WTC11 (cell line): ENCODE measurements around the gene ROR2. TPM values are rescaled to one million over a fixed set of nuclear protein-coding genes. Genes with fewer than 3 reads are reported as not detected.

ENCODE experiments used
- ATAC-seq: fragments of 200-7000 bp; cut with Tn5 transposase; 2 replicates; pipeline ENCODE4 v1.10.0; 2021; ENCODE audit warnings: mild to moderate bottlenecking, moderate library complexity
- CTCF ChIA-PET: fragments of 300-600 bp; sonication (Branson Sonifier 250); formaldehyde crosslinking; loops from one replicate; lab custom pipeline; 2021; ENCODE audit warnings: antibody characterized with exemption; lab: Charles Lee
- POLR2A ChIA-PET: fragments of 350-600 bp; sonication (Branson Sonifier 250); formaldehyde crosslinking; loops from one replicate; lab custom pipeline; 2021; ENCODE audit warnings: antibody characterized with exemption; lab: Charles Lee
- DNase-seq: peaks from one replicate; pipeline ENCODE4 v3.0.0; 2021; ENCODE audit warnings: low spot score
- H3K27ac Mint-ChIP-seq: 2 replicates; pipeline ENCODE4 v1.8.0; 2021; ENCODE audit warnings: mixed read lengths
- H3K27me3 Mint-ChIP-seq: 2 replicates; pipeline ENCODE4 v1.8.0; 2021; ENCODE audit warnings: low read depth, mild to moderate bottlenecking, moderate library complexity, mixed read lengths
- H3K36me3 Mint-ChIP-seq: 2 replicates; pipeline ENCODE4 v1.8.0; 2021; ENCODE audit warnings: mixed read lengths
- H3K4me1 Mint-ChIP-seq: 2 replicates; pipeline ENCODE4 v1.8.0; 2022; ENCODE audit warnings: mixed read lengths
- H3K4me3 Mint-ChIP-seq: 2 replicates; pipeline ENCODE4 v1.8.0; 2021; ENCODE audit warnings: mild to moderate bottlenecking, moderate library complexity, mixed read lengths
- H3K9me3 Mint-ChIP-seq: 2 replicates; pipeline ENCODE4 v1.8.0; 2021; ENCODE audit warnings: mixed read lengths
- AR ChIP-seq: fragments of 250-450 bp; sonication (Bioruptor Pico); IDR thresholded peaks from 2 replicates; pipeline ENCODE4 v1.9.0; 2021; ENCODE audit warnings: mild to moderate bottlenecking
- ATF3 ChIP-seq: sonication (generic); formaldehyde crosslinking; conservative IDR thresholded peaks from 2 replicates; pipeline ENCODE4 v1.8.1; 2022; ENCODE audit warnings: mild to moderate bottlenecking, missing genetic modification reagents
- FOXJ3 ChIP-seq: sonication (generic); formaldehyde crosslinking; IDR thresholded peaks from 2 replicates; pipeline ENCODE4 v1.9.0; 2021; ENCODE audit warnings: missing genetic modification reagents, mild to moderate bottlenecking, borderline replicate concordance
- FOXK1 ChIP-seq: sonication (generic); formaldehyde crosslinking; IDR thresholded peaks from 2 replicates; pipeline ENCODE4 v1.8.0; 2022; ENCODE audit warnings: mild to moderate bottlenecking, moderate library complexity, missing genetic modification reagents
- GRHL2 ChIP-seq: fragments of 250-450 bp; sonication (Bioruptor Pico); IDR thresholded peaks from 2 replicates; pipeline ENCODE4 v1.8.0; 2022; ENCODE audit warnings: mild to moderate bottlenecking, moderate library complexity; ENCODE audit not compliant: insufficient replicate concordance, severe bottlenecking
- IRF2 ChIP-seq: sonication (generic); formaldehyde crosslinking; IDR thresholded peaks from 2 replicates; pipeline ENCODE4 v1.8.0; 2022; ENCODE audit warnings: low read depth, missing genetic modification reagents, borderline replicate concordance
- MYBL2 ChIP-seq: sonication (generic); formaldehyde crosslinking; IDR thresholded peaks from 2 replicates; pipeline ENCODE4 v1.8.1; 2023; ENCODE audit warnings: mild to moderate bottlenecking, moderate library complexity, missing genetic modification reagents
- NFATC4 ChIP-seq: fragments of 250-450 bp; sonication (Bioruptor Pico); IDR thresholded peaks from 2 replicates; pipeline ENCODE4 v1.9.0; 2021; ENCODE audit warnings: mild to moderate bottlenecking
- NFE2L1 ChIP-seq: sonication (generic); formaldehyde crosslinking; IDR thresholded peaks from 2 replicates; pipeline ENCODE4 v1.8.1; 2023; ENCODE audit warnings: missing genetic modification reagents
- NR1H2 ChIP-seq: sonication (generic); formaldehyde crosslinking; IDR thresholded peaks from 2 replicates; pipeline ENCODE4 v1.9.0; 2021; ENCODE audit warnings: mild to moderate bottlenecking, moderate library complexity, missing genetic modification reagents
- NR2C2 ChIP-seq: sonication (generic); formaldehyde crosslinking; IDR thresholded peaks from 2 replicates; pipeline ENCODE4 v1.8.0; 2022; ENCODE audit warnings: mild to moderate bottlenecking, missing genetic modification reagents
- NR3C1 ChIP-seq: sonication (generic); formaldehyde crosslinking; conservative IDR thresholded peaks from 2 replicates; pipeline ENCODE4 v1.8.1; 2023; ENCODE audit warnings: low read depth, mild to moderate bottlenecking, missing genetic modification reagents
- PRRX2 ChIP-seq: fragments of 250-450 bp; sonication (Bioruptor Pico); IDR thresholded peaks from 2 replicates; pipeline ENCODE4 v1.8.0; 2021; ENCODE audit warnings: mild to moderate bottlenecking
- SMAD3 ChIP-seq: sonication (generic); formaldehyde crosslinking; IDR thresholded peaks from 2 replicates; pipeline ENCODE4 v1.8.0; 2022; ENCODE audit warnings: missing genetic modification reagents, mild to moderate bottlenecking, borderline replicate concordance
- SOX15 ChIP-seq: fragments of 250-450 bp; sonication (Bioruptor Pico); IDR thresholded peaks from 2 replicates; pipeline ENCODE4 v1.9.0; 2021; ENCODE audit warnings: mild to moderate bottlenecking
- ZNF396 ChIP-seq: fragments of 250-450 bp; sonication (Bioruptor Pico); IDR thresholded peaks from 2 replicates; pipeline ENCODE4 v1.8.0; 2021; ENCODE audit warnings: mild to moderate bottlenecking, moderate library complexity, borderline replicate concordance
- ZSCAN18 ChIP-seq: fragments of 250-450 bp; sonication (Bioruptor Pico); IDR thresholded peaks from 2 replicates; pipeline ENCODE4 v2.1.2; 2022; ENCODE audit warnings: mild to moderate bottlenecking, moderate library complexity
- total RNA-seq: library from RNA; stranded (reverse); gene quantifications from 3 replicates; pipeline ENCODE4 v1.2.3, GENCODE V29; 2021
- TF ChIP-seq, protein P1 (sequence below): sonication (generic); formaldehyde crosslinking; IDR thresholded peaks from 2 replicates; pipeline ENCODE4 v1.8.1; 2022; ENCODE audit warnings: missing genetic modification reagents, borderline replicate concordance
- TF ChIP-seq, protein P2 (sequence below): fragments of 250-450 bp; sonication (Bioruptor Pico); conservative IDR thresholded peaks from 2 replicates; pipeline ENCODE4 v1.9.0; 2021; ENCODE audit warnings: mild to moderate bottlenecking
- TF ChIP-seq, protein P3 (sequence below): sonication (generic); formaldehyde crosslinking; IDR thresholded peaks from 2 replicates; pipeline ENCODE4 v1.8.1; 2023; ENCODE audit warnings: mild to moderate bottlenecking, missing genetic modification reagents

Gene ROR2
- total RNA-seq, 1 experiment from 2014 or later = 19.8 TPM

DNA sequence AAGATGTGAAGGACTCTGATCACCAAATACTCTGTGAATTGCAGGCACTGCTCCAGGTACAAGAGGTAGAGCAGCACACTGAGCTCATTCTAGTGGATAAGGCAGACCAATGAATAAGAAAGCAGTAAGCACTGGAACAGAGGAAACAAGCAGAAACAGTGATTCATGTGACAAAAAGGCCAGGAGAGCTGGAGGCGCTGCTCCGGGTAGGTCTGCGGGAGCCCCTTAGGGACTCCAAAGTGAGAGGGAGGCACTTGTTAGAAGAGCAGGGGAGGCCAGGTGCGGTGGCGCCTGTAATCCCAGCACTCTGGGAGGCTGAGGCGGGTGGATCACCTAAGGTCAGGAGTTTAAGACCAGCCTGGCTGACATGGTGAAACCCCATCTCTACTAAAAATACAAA, 294.8 kb downstream of the ROR2 start:
- peaks cover 3% of the 10 kb centered on the region; the same call in 1 of the 2 replicates for H3K27me3 Mint-ChIP-seq
- POLR2A ChIA-PET = no interaction called here
- CTCF ChIA-PET = interaction anchor here (1.2 kb wide), 1 partner anchor 740 kb away, joined by 3 read pairs; no protein-coding TSS in a partner anchor

DNA sequence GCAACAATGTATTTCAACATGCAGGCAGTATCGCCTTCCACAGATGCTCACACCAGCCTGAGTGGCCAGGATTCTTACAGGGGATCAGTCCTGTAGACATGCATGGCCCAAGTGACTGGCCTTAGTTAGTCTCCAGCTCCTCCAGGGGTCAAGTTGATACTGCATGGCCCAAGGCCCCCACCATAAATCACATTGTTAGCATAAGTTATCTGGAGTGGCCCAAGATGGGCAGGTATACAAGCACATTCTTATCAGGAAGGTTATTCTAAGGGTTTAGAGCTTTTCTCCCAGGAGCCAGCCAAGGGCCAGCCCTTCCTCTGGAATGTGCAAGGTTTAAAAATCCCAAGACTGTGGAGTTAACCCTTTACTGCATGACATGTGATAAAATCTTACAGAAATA, 295.5 kb downstream of the ROR2 start:
- CTCF ChIA-PET = interaction anchor here (0.6 to 1.2 kb wide), 2 partner anchors 252 to 739 kb away, joined by 3 read pairs; no protein-coding TSS in a partner anchor
- no peak overlapping the region for H3K27ac Mint-ChIP-seq

More for the DNA sequence above, 294.8 kb downstream of the ROR2 start:
- Mint-ChIP-seq H3K36me3 (no peaks in the 10 kb centered on the region), H3K4me3 (no peak overlapping the region), H3K9me3 (no peaks in the 10 kb centered on the region), H3K4me1 (peaks cover 9% of the 10 kb centered on the region), H3K27ac (no peak overlapping the region)
- TF ChIP-seq NR1H2 = no peak
- TF ChIP-seq, protein P1, sequence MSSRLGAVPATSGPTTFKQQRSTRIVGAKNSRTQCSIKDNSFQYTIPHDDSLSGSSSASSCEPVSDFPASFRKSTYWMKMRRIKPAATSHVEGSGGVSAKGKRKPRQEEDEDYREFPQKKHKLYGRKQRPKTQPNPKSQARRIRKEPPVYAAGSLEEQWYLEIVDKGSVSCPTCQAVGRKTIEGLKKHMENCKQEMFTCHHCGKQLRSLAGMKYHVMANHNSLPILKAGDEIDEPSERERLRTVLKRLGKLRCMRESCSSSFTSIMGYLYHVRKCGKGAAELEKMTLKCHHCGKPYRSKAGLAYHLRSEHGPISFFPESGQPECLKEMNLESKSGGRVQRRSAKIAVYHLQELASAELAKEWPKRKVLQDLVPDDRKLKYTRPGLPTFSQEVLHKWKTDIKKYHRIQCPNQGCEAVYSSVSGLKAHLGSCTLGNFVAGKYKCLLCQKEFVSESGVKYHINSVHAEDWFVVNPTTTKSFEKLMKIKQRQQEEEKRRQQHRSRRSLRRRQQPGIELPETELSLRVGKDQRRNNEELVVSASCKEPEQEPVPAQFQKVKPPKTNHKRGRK (CRISPR knock-in tag) = no peak
- DNase-seq = no peak
- ATAC-seq = no peak

More for the DNA sequence above, 295.5 kb downstream of the ROR2 start:
- peaks cover 3% of the 10 kb centered on the region; the same call in 1 of the 2 replicates for H3K27me3 Mint-ChIP-seq
- TF ChIP-seq ZSCAN18 (CRISPR knock-in tag) (no peak), PRRX2 (CRISPR knock-in tag) (no peak), MYBL2 (CRISPR knock-in tag) (no peak), NFATC4 (CRISPR knock-in tag) (no peak), IRF2 (CRISPR knock-in tag) (no peak), SMAD3 (no peak), GRHL2 (CRISPR knock-in tag) (no peak), FOXJ3 (no peak), ZNF396 (CRISPR knock-in tag) (no peak), NR2C2 (no peak), AR (CRISPR knock-in tag) (no peak), SOX15 (no peak), NR3C1 (no peak), ATF3 (no peak), NFE2L1 (CRISPR knock-in tag) (no peak), FOXK1 (CRISPR knock-in tag) (no peak)
- TF ChIP-seq, protein P2, sequence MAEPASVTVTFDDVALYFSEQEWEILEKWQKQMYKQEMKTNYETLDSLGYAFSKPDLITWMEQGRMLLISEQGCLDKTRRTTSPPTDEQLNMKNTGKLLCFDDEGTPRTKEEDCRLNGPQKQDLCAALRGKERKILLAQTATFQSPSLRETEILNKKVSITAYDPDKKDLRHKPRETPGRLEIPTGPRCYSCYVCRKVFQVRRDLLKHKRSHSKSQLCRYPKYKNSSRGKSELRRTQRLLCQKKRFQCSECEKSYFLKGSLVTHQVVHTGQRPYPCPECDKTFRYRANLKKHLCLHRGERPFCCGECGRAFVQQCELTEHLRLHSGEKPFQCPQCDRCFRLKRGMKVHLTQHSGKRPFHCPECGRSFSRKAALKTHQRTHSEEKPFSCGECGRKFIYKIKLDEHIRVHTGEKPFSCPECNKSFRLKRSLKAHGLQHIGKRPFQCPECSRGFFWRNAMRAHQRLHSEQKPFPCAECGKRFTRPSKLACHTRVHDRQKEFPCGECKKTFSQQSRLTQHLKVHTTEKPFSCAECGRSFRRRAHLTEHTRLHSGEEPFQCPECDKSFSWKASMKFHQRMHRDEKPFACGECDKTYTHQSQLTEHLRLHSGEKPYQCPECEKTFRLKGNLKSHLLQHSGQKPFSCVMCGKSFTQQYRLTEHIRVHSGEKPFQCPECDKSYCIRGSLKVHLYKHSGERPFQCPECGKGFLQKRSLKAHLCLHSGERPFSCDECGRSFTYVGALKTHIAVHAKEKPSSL (CRISPR knock-in tag) = no peak
- TF ChIP-seq, protein P3, sequence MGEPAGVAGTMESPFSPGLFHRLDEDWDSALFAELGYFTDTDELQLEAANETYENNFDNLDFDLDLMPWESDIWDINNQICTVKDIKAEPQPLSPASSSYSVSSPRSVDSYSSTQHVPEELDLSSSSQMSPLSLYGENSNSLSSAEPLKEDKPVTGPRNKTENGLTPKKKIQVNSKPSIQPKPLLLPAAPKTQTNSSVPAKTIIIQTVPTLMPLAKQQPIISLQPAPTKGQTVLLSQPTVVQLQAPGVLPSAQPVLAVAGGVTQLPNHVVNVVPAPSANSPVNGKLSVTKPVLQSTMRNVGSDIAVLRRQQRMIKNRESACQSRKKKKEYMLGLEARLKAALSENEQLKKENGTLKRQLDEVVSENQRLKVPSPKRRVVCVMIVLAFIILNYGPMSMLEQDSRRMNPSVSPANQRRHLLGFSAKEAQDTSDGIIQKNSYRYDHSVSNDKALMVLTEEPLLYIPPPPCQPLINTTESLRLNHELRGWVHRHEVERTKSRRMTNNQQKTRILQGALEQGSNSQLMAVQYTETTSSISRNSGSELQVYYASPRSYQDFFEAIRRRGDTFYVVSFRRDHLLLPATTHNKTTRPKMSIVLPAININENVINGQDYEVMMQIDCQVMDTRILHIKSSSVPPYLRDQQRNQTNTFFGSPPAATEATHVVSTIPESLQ = no peak
- TF ChIP-seq, all 79 proteins: peak for 0
- Mint-ChIP-seq H3K36me3 (no peaks in the 10 kb centered on the region), H3K4me1 (peaks cover 2% of the 10 kb centered on the region), H3K4me3 (no peak overlapping the region), H3K9me3 (no peaks in the 10 kb centered on the region)
- POLR2A ChIA-PET = no interaction called here
- DNase-seq (no peak), ATAC-seq (no peak)
